SJCRH30 (cell line): ENCODE data around the gene CTSD. TPM values are rescaled to one million over a fixed set of nuclear protein-coding genes. Genes with fewer than 3 reads are reported as not detected.

Experiments
- DNase-seq, 2 experiments: peaks; one replicate each; pipeline ENCODE4 v3.0.0-alpha.2; 2015 to 2020
- H3K27ac ChIP-seq: fragments of 250-450 bp; sonication (Bioruptor Pico); 2 replicates; pipeline ENCODE4 v1.5.1; 2020; ENCODE audit warnings: mild to moderate bottlenecking, moderate library complexity
- H3K27me3 ChIP-seq: fragments of 250-450 bp; sonication (Bioruptor Pico); 2 replicates; pipeline ENCODE4 v1.5.1; 2020; ENCODE audit warnings: mild to moderate bottlenecking, moderate library complexity
- H3K36me3 ChIP-seq: fragments of 250-450 bp; sonication (Bioruptor Pico); 2 replicates; pipeline ENCODE4 v1.5.1; 2020; ENCODE audit warnings: mild to moderate bottlenecking, moderate library complexity
- H3K4me1 ChIP-seq: fragments of 250-450 bp; sonication (Bioruptor Pico); 2 replicates; pipeline ENCODE4 v1.5.1; 2020; ENCODE audit warnings: mild to moderate bottlenecking, moderate library complexity
- H3K4me3 ChIP-seq: fragments of 250-450 bp; sonication (Bioruptor Pico); 2 replicates; pipeline ENCODE4 v1.5.1; 2020; ENCODE audit warnings: mild to moderate bottlenecking, moderate library complexity
- H3K9me3 ChIP-seq: fragments of 250-450 bp; sonication (Bioruptor Pico); replicated peaks from 2 replicates; pipeline ENCODE4 v1.5.1; 2020; ENCODE audit warnings: mild to moderate bottlenecking, moderate library complexity
- total RNA-seq: library from RNA; depleted of rRNA; stranded (reverse); fragments of >200 nt; shearing (Covaris generic); gene quantifications from 2 replicates; pipeline ENCODE4 v1.2.3, GENCODE V29; 2014

CTSD gene
- total RNA-seq, 1 experiment from 2014 or later = 70.2 TPM

- H3K4me3 ChIP-seq = no peak overlapping the region
- no peaks in the 10 kb centered on the region; the same call in 1 of the 2 replicates for H3K36me3 ChIP-seq
- no peaks in the 10 kb centered on the region for H3K9me3 ChIP-seq
- peaks cover 9% of the 10 kb centered on the region; the same call in 1 of the 2 replicates for H3K4me1 ChIP-seq
- no peak overlapping the region for H3K27ac ChIP-seq
- no peak for DNase-seq
- no peaks in the 10 kb centered on the region for H3K27me3 ChIP-seq
These were observed 5.7 kb downstream of the CTSD start for GRCh38 chr11:1757861-1758610.

GRCh38 chr11:1756791-1757771 is 6.6 kb downstream of the CTSD start:
- Histone ChIP-seq H3K27ac (no peak overlapping the region), H3K4me1 (peaks cover 11% of the 10 kb centered on the region), H3K9me3 (no peaks in the 10 kb centered on the region), H3K4me3 (no peak overlapping the region), H3K27me3 (no peaks in the 10 kb centered on the region), H3K36me3 (no peaks in the 10 kb centered on the region; the same call in 1 of the 2 replicates)
- no peak for DNase-seq

- no peaks in the 10 kb centered on the region for H3K27me3 ChIP-seq
- H3K4me1 ChIP-seq = peaks cover 23% of the 10 kb centered on the region
- no peaks in the 10 kb centered on the region; the same call in 1 of the 2 replicates for H3K36me3 ChIP-seq
- no peak overlapping the region for H3K4me3 ChIP-seq
- H3K27ac ChIP-seq = no peak overlapping the region
- H3K9me3 ChIP-seq = no peaks in the 10 kb centered on the region
- no peak for DNase-seq
These were observed 7.8 kb downstream of the CTSD start for GRCh38 chr11:1755692-1756561.

- Histone ChIP-seq H3K27ac (no peak overlapping the region), H3K36me3 (no peaks in the 10 kb centered on the region; the same call in 1 of the 2 replicates), H3K27me3 (no peaks in the 10 kb centered on the region), H3K4me1 (peaks cover 24% of the 10 kb centered on the region), H3K4me3 (no peak overlapping the region), H3K9me3 (no peaks in the 10 kb centered on the region)
- DNase-seq = no peak
These were observed 8.4 kb downstream of the CTSD start for GRCh38 chr11:1755344-1755691.

GRCh38 chr11:1754376-1755150 is 9.2 kb downstream of the CTSD start:
- no peaks in the 10 kb centered on the region for H3K27me3 ChIP-seq
- no peak overlapping the region for H3K4me3 ChIP-seq
- H3K36me3 ChIP-seq = no peaks in the 10 kb centered on the region; the same call in 1 of the 2 replicates
- H3K4me1 ChIP-seq = peaks cover 27% of the 10 kb centered on the region
- no peak for DNase-seq
- no peak overlapping the region for H3K27ac ChIP-seq
- no peaks in the 10 kb centered on the region for H3K9me3 ChIP-seq

GRCh38 chr11:1753929-1754305 is 9.8 kb downstream of the CTSD start:
- no peak overlapping the region for H3K27ac ChIP-seq
- H3K4me1 ChIP-seq = peaks cover 27% of the 10 kb centered on the region
- no peaks in the 10 kb centered on the region for H3K36me3 ChIP-seq
- H3K27me3 ChIP-seq = no peaks in the 10 kb centered on the region
- no peak overlapping the region for H3K4me3 ChIP-seq
- H3K9me3 ChIP-seq = no peaks in the 10 kb centered on the region
- DNase-seq = no peak

GRCh38 chr11:1753229-1753928 is 10.3 kb downstream of the CTSD start:
- peaks cover 27% of the 10 kb centered on the region for H3K4me1 ChIP-seq
- no peak overlapping the region for H3K27ac ChIP-seq
- no peaks in the 10 kb centered on the region for H3K9me3 ChIP-seq
- no peaks in the 10 kb centered on the region for H3K36me3 ChIP-seq
- H3K4me3 ChIP-seq = no peak overlapping the region
- no peak for DNase-seq
- no peaks in the 10 kb centered on the region for H3K27me3 ChIP-seq

GRCh38 chr11:1752907-1753228 is 10.9 kb downstream of the CTSD start:
- Histone ChIP-seq H3K4me3 (no peak overlapping the region), H3K36me3 (no peaks in the 10 kb centered on the region), H3K27ac (peak overlapping the region; percentile 39), H3K9me3 (no peaks in the 10 kb centered on the region), H3K27me3 (no peaks in the 10 kb centered on the region), H3K4me1 (peaks cover 27% of the 10 kb centered on the region)
- no peak for DNase-seq

GRCh38 chr11:1751999-1752906 is 11.5 kb downstream of the CTSD start:
- peak overlapping the region; percentile 39 for H3K27ac ChIP-seq
- no peaks in the 10 kb centered on the region for H3K27me3 ChIP-seq
- no peak overlapping the region for H3K4me3 ChIP-seq
- no peaks in the 10 kb centered on the region for H3K9me3 ChIP-seq
- DNase-seq = peak; percentile 83 to 89
- H3K36me3 ChIP-seq = no peaks in the 10 kb centered on the region
- peaks cover 27% of the 10 kb centered on the region for H3K4me1 ChIP-seq

GRCh38 chr11:1751531-1751921 is 12.2 kb downstream of the CTSD start:
- H3K27ac ChIP-seq = peak overlapping the region; percentile 3; the same call in 1 of the 2 replicates
- no peak for DNase-seq
- no peak overlapping the region for H3K4me3 ChIP-seq
- no peaks in the 10 kb centered on the region for H3K27me3 ChIP-seq
- H3K9me3 ChIP-seq = no peaks in the 10 kb centered on the region
- H3K36me3 ChIP-seq = no peaks in the 10 kb centered on the region
- H3K4me1 ChIP-seq = peaks cover 27% of the 10 kb centered on the region

- Histone ChIP-seq H3K36me3 (no peaks in the 10 kb centered on the region), H3K27me3 (no peaks in the 10 kb centered on the region), H3K4me3 (no peak overlapping the region), H3K27ac (peak overlapping the region; percentile 12; the same call in 1 of the 2 replicates), H3K4me1 (peaks cover 27% of the 10 kb centered on the region), H3K9me3 (no peaks in the 10 kb centered on the region)
- peak; percentile 28 to 36 for DNase-seq
These were observed 12.7 kb downstream of the CTSD start for GRCh38 chr11:1750840-1751530.

- peaks cover 27% of the 10 kb centered on the region for H3K4me1 ChIP-seq
- DNase-seq = no peak
- no peaks in the 10 kb centered on the region for H3K36me3 ChIP-seq
- H3K9me3 ChIP-seq = no peaks in the 10 kb centered on the region
- no peak within 1 kb of the TSS for H3K4me3 ChIP-seq
- H3K27me3 ChIP-seq = no peaks in the 10 kb centered on the region
- H3K27ac ChIP-seq = peak within 1 kb of the TSS; percentile 12
These were observed 13.3 kb downstream of the CTSD start, which contains the start of gene IFITM10 for GRCh38 chr11:1750481-1750839. IFITM10 (minus strand) TSS chr11:1750595; CDS start chr11:1750442, 153 bp downstream.
